GM21390 (cell line): ENCODE results near the gene KLK1.
"Not testable (repeated sequence)": the region's sequence is repeated elsewhere in the genome, so short reads cannot be mapped to it uniquely, and the experiment has no call there.

Experiments
- ATAC-seq: cut with Tn5 transposase; IDR thresholded peaks from one replicate; pipeline ENCODE4 v1.9.1; 2021; ENCODE audit not compliant: unreplicated experiment

The KLK1 gene

DNA sequence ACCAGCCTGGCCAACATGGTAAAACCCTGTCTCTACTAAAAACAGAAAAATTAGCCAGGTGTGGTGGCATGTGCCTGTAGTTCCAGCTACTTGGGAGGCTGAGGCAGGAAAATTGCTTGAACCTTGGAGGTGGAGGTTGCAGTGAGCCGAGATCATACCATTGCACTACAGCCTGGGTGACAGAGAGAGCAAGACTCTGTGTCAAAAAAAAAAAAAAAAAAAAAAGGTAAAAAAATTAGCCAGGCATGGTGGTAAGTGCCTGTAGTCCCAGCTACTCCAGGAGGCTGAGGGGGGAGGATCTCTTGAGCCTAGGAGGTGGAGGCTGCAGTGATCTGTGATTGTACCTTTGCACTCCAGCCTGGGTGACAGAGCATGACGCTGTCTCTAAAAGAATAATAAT, 53.4 kb downstream of the KLK1 start, which contains the start of gene GPR32:
GPR32 (plus strand) TSS at position 301 of the 400 bp plus-strand sequence. CDS start 137 bp downstream, outside the sequence.
- ATAC-seq: not testable (repeated sequence)
